A673 (cell line): ENCODE data around the gene GOLGA3. TPM values are rescaled to one million over a fixed set of nuclear protein-coding genes. Genes with fewer than 3 reads are reported as not detected.

Source experiments
- BruUV-seq: library from RNA; stranded (reverse); fragments of 400-500 nt; replicated peaks from 2 replicates; lab custom pipeline; 2021; lab: Mats Ljungman, UMichigan
- CTCF ChIA-PET: fragments of 300-600 bp; sonication (Branson Sonifier 250); formaldehyde crosslinking; loops from one replicate; lab custom pipeline; 2022; ENCODE audit warnings: antibody characterized with exemption; lab: Charles Lee
- POLR2A ChIA-PET: fragments of 300-600 bp; sonication (Branson Sonifier 250); formaldehyde crosslinking; loops from one replicate; lab custom pipeline; 2022; ENCODE audit warnings: antibody characterized with exemption; ENCODE audit not compliant: low non-redundant PET; lab: Charles Lee
- DNase-seq: peaks from one replicate; pipeline ENCODE4 v3.0.0-alpha.2; 2015; ENCODE audit warnings: low spot score
- H3K27ac ChIP-seq: fragments of 200-600 bp; sonication (generic); 2 replicates; pipeline ENCODE4 v1.5.1; 2016; ENCODE audit warnings: mixed run types, low read depth, mild to moderate bottlenecking, mixed read lengths, antibody characterized with exemption, low read length; ENCODE audit not compliant: poor library complexity, severe bottlenecking
- H3K27me3 ChIP-seq: fragments of 200-600 bp; sonication (generic); replicated peaks from 2 replicates; pipeline ENCODE4 v1.6.1; 2017; ENCODE audit warnings: mixed run types, low read depth, mild to moderate bottlenecking, mixed read lengths, antibody characterized with exemption, low read length; ENCODE audit not compliant: insufficient read depth, poor library complexity
- H3K36me3 ChIP-seq: fragments of 200-600 bp; sonication (generic); 2 replicates; pipeline ENCODE4 v1.6.1; 2016; ENCODE audit warnings: mixed run types, mild to moderate bottlenecking, mixed read lengths, antibody characterized with exemption, low read length; ENCODE audit not compliant: insufficient read depth, poor library complexity, severe bottlenecking
- H3K4me1 ChIP-seq: fragments of 200-600 bp; sonication (generic); 2 replicates; pipeline ENCODE4 v1.6.1; 2017; ENCODE audit warnings: mixed run types, mild to moderate bottlenecking, mixed read lengths, antibody characterized with exemption, low read length; ENCODE audit not compliant: insufficient read depth, poor library complexity, severe bottlenecking
- H3K4me3 ChIP-seq: fragments of 200-600 bp; sonication (generic); 2 replicates; pipeline ENCODE4 v1.5.1; 2016; ENCODE audit warnings: low read depth, mixed run types, mild to moderate bottlenecking, mixed read lengths, low read length; ENCODE audit not compliant: poor library complexity, severe bottlenecking
- H3K9me3 ChIP-seq: fragments of 200-600 bp; sonication (generic); 2 replicates; pipeline ENCODE4 v1.6.1; 2016; ENCODE audit warnings: mixed run types, low read depth, mild to moderate bottlenecking, mixed read lengths, antibody characterized with exemption, low read length; ENCODE audit not compliant: poor library complexity, severe bottlenecking
- CTCF ChIP-seq: fragments of 300-800, 200-600 bp; sonication (generic); conservative IDR thresholded peaks from 2 replicates; pipeline ENCODE4 v1.5.1; 2017; ENCODE audit warnings: low read depth, mild to moderate bottlenecking, antibody characterized with exemption, low read length, moderate library complexity, mixed read lengths
- EZH2 ChIP-seq: fragments of 200-600 bp; sonication (generic); IDR thresholded peaks from 2 replicates; pipeline ENCODE4 v1.6.1; 2017; ENCODE audit warnings: borderline replicate concordance, low read depth, mild to moderate bottlenecking, mixed read lengths, antibody characterized with exemption, low read length; ENCODE audit not compliant: poor library complexity, severe bottlenecking
- intact Hi-C: fragments of 100-400 bp; cut with micrococcal nuclease; formaldehyde crosslinking; loops from one replicate; pipeline ENCODE4 v1.10.0; 2022; ENCODE audit not compliant: unreplicated experiment
- total RNA-seq: library from RNA; stranded (reverse); gene quantifications from 2 replicates; pipeline ENCODE4 v1.2.3, GENCODE V29; 2021

GOLGA3 gene
- total RNA-seq, 1 experiment from 2014 or later = 58.4 TPM

GRCh38 chr12:132827763-132828703 is 636 bp downstream of the GOLGA3 start:
- Histone ChIP-seq H3K4me3 (peak overlapping the region; percentile 90), H3K27ac (peak overlapping the region; percentile 99), H3K27me3 (no peaks in the 10 kb centered on the region), H3K36me3 (peaks cover 16% of the 10 kb centered on the region), H3K4me1 (no peaks in the 10 kb centered on the region), H3K9me3 (no peaks in the 10 kb centered on the region)
- CTCF ChIA-PET = no interaction called here
- intact Hi-C loops = no loop called here
- TF ChIP-seq EZH2 = no peak
- TF ChIP-seq CTCF = no peak
- DNase-seq = no peak
- TSS peak; percentile 58 for BruUV-seq
- POLR2A ChIA-PET = no interaction called here

GRCh38 chr12:132825861-132826260 is 2.8 kb downstream of the GOLGA3 start:
- ChIA-PET CTCF (no interaction called here), POLR2A (no interaction called here)
- DNase-seq = no peak
- H3K27me3 ChIP-seq = no peaks in the 10 kb centered on the region
- intact Hi-C loops = no loop called here
- no peaks in the 10 kb centered on the region for H3K4me1 ChIP-seq
- no TSS peak for BruUV-seq
- H3K36me3 ChIP-seq = peaks cover 21% of the 10 kb centered on the region
- no peak overlapping the region for H3K4me3 ChIP-seq
- TF ChIP-seq CTCF = no peak
- no peak for TF ChIP-seq EZH2
- H3K27ac ChIP-seq = no peak overlapping the region
- H3K9me3 ChIP-seq = no peaks in the 10 kb centered on the region

- Histone ChIP-seq H3K36me3 (peaks cover 27% of the 10 kb centered on the region), H3K4me3 (no peak overlapping the region), H3K4me1 (no peaks in the 10 kb centered on the region), H3K9me3 (no peaks in the 10 kb centered on the region), H3K27me3 (no peaks in the 10 kb centered on the region), H3K27ac (no peak overlapping the region)
- CTCF ChIA-PET = no interaction called here
- TF ChIP-seq CTCF (no peak), EZH2 (no peak)
- no peak for DNase-seq
- intact Hi-C loops = no loop called here
- POLR2A ChIA-PET = no interaction called here
- no TSS peak for BruUV-seq
Measured at GRCh38 chr12:132825089-132825488, 3.6 kb downstream of the GOLGA3 start.
